Activated T-helper 9 cell treated with anti-CD3 and anti-CD28 coated beads, Interleukin-2, amount 50 U/mL, for 16 hours (primary cell): Measurements from ENCODE around the gene SAMD4A.
"Not testable (repeated sequence)": the region's sequence is repeated elsewhere in the genome, so short reads cannot be mapped to it uniquely, and the experiment has no call there.

Experiments used
- DNase-seq: peaks from one replicate; pipeline ENCODE4 v3.0.0-alpha.2; 2020; ENCODE audit warnings: low read depth

The SAMD4A gene

DNA sequence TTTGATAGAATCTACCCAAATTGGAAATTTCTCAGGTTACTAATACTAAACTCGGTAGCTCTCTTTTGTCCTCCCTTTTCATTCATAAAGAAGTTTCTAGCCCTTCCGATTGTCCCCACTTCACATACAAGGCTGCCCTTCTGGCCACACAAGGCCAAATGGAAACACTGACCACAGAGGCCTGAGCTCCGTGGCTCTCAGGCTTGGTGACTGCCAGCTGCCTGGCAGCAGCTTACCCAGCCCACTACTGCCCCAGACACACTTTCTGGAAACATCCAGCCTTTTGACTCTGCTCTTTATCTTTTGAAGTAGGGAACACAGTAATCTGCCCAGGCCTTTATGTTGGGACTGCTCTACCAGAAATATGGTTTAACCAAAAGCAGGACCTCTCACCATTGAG lies 168.5 kb downstream of the SAMD4A start:
- no peak for DNase-seq

GRCh38 chr14:54737132-54737711 lies 170.3 kb downstream of the SAMD4A start:
- DNase-seq: no peak

- no peak for DNase-seq
Measured at GRCh38 chr14:54738009-54738408, 171.1 kb downstream of the SAMD4A start.

GRCh38 chr14:54739514-54739913 lies 172.6 kb downstream of the SAMD4A start:
- DNase-seq: no peak

- DNase-seq: no peak
Measured at GRCh38 chr14:54742492-54743350, 175.8 kb downstream of the SAMD4A start.

- DNase-seq: no peak
Measured at GRCh38 chr14:54743382-54743781, 176.5 kb downstream of the SAMD4A start.

DNA sequence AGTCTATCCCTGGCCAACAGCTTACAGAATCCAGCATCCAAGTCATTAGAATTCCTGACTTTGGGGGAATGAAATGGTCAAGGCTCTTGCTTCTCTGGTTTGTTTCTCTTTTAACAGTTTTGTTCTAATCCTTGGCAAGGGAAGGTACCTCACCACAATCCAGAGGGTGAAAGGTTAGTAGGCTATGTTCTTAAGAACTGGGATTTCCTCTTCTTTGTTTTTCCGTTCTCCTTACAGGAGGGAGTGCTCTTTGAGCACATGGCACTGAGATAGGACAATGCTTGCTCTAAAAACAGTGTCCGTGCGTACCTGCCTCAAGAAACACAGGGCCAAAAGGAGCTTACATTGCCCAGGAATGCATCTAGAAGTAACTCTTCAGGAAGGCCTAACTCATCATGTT lies 179.1 kb downstream of the SAMD4A start:
- DNase-seq: no peak

DNA sequence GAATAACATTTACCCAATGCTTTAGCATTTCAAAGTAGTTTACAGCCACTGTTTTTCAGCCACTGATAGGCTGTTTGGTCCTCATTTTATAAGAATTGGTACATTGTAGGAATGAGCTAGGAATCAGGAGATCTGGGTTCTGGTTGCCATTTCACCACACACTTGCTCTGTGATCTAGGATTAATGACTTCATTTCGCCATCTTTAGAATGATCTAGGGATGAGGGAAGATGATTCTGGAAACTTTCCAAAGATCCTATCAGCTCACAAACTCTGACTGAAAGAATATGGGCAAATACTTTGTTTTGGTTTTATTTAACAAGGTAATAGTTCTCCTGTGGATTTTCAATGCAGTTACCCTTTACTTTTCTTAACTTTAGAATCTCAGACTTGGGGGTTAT lies 180.7 kb downstream of the SAMD4A start:
- no peak for DNase-seq

- DNase-seq: no peak
Measured at GRCh38 chr14:54749180-54749579, 182.3 kb downstream of the SAMD4A start.

DNA sequence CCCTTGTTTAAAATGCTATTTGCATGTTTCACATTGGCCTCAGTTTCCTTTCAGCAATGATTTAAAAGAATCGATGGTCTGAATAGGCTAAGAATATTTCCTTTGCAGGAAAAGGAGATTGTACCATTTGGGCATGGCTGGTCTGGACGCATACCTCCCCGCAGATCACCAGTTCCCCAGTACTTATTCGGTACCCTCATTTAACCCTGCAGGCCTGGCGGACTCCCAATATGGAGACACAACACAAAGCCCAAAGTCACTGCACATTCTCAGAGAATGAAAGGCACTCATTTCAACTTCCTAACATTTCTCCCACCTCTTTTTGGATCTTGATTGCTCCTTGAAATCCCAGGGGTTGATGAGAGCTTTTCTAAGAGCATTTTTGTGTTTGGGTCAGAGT lies 182.8 kb downstream of the SAMD4A start:
- no peak for DNase-seq

- not testable (repeated sequence) for DNase-seq
Measured at GRCh38 chr14:54752611-54753010, 185.7 kb downstream of the SAMD4A start.

DNA sequence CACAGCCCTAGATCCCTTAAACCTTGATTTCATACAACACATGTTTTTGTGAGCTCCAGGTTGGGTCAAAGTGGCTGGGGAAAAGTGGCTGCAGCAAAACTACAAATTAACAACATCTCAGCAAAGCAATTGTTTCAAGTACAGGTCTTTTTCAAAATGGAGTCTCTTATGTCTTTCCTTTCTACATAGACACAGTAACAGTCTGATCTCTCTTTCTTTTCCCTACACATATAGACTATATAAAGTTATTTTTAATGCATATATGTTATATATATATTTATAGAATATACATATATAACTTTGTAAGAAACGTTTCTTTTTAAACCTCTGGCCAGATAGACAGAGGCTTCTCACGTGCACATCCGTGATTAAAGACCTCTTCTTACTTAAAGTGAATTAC lies 186.5 kb downstream of the SAMD4A start:
- DNase-seq: not testable (repeated sequence)

DNA sequence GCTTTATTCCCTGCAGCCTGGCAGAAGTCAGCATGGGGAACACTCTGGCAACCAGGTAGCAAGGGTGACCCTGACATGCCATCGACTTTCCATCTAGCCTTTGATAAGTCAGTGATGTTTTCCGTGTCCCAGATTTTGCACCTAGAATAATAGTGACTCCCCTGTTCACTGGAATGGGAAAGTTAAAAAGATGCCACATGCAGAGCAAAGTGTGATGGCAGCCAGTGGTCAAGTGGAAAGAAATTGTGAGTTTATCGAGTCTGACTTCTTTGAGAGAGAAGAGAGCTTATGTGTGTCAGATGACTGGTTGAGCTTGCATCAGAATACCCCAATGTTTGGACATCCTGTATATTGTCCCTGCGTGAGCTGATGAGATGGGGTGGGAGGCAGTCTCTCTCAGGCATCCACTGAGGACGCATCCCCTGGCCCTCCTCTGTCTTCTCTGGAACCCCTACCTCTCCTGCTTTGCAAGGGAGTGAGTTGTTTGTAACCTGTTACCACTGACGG lies 187.2 kb downstream of the SAMD4A start:
- DNase-seq: no peak

DNA sequence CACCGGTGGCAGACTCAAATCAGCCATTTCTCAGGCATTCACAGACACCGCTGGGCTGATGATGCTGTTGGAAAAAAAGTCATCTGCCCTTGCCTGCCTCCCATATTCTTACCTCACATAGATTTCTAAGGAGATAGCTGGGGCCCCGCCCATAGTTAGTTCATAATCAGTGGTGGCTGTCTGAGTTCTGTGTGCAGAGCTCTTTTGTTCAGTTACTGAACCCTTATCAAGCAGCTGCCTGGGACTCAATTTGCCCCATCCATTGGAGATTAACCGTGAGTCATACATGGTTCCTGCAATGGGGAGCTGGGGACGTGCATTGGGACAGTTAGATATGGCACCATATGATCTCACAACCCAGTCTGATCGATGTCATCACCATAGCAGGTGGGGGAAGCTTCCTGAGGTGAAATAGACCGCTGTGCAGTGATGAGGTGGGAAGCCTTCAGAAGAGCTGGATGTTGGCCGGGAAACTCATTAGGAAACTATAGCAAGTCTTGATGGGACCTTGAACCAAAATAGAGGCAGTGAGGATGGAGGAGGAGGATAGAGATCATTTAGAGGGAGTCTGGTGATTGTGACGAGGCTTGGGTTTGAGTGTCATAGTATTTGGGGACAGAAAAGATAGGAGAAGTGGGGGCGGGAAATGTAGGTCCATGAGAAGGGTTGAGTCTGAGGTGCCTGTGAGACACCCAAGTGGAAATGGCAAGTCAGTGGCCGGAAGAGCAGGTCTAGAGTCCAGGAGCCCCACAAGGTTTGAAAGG lies 187.9 kb downstream of the SAMD4A start:
- no peak for DNase-seq

DNA sequence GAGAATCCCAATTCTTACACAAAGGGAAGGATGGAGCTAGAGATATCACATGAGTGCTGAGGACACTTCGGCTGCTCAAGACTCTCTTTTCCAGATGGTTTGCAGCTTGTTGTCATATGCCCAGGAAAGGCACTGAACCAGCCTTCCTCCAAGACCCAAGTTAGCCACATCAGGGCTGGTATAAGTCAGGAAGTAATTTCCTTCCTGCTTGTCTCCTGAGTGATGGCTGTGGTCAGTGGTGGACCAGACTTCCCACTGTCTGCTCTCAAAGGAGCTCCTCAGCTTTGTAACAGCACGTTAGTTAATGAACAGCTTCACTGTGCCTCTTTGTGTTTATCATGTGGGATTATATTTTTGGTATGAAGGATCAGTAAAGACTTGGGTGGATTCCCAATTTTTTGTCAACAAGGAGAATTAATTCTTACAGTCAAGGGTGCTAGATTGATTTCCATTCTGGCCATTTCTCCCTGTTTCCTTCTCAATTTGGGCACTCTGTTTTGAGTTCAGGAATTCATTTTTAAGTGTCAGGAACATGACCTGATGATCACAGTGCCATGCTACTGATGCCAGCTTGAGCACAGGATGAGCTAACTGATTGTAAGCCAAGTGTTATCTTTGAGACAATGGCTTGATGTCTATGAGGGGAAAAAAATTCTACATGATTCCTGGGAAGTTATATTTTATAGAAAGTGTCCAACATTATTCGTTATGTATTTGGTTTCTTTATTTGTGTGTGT lies 189.9 kb downstream of the SAMD4A start:
- no peak for DNase-seq

DNA sequence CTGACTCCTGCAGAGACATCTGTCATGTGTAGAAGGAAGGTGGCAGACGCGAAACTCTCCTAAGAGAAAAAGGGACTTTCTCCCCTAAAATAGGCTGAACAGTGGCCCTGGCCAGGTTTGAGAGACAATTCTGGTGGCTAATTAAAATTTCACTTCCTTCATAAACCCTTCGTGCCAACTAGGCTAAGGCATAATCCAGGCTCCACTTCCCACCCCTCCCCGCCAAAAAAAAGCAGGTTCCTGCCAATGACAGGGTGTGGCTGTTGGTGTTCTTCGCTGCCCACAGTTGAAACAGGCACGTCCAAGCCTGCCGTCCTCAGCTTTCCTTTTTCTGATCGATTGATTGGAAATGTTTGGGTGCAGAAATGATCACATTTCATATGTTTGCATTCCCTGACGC lies 191.1 kb downstream of the SAMD4A start:
- no peak for DNase-seq

DNA sequence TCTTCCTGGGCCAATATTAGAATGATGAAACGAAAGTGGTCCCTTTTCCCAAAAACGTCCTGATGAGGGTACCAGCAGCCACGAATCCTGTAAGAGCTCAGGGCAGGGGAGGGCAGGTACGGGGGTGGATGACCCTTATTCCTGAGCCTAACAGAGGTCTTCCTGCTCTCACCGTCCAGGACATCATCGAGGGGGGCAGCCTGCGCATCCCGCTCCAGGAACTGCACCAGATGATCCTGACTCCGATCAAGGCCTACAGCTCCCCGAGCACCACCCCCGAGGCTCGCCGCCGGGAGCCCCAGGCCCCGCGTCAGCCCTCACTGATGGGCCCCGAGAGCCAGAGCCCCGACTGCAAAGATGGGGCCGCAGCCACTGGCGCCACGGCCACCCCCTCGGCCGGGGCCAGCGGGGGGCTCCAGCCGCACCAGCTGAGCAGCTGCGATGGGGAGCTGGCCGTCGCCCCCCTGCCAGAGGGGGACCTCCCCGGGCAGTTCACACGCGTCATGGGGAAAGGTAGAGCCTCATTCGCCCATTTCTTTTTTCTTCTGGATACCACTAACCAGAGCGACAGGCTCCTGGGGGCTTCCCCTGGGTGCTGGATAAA lies 193.2 kb downstream of the SAMD4A start:
- DNase-seq: no peak

DNA sequence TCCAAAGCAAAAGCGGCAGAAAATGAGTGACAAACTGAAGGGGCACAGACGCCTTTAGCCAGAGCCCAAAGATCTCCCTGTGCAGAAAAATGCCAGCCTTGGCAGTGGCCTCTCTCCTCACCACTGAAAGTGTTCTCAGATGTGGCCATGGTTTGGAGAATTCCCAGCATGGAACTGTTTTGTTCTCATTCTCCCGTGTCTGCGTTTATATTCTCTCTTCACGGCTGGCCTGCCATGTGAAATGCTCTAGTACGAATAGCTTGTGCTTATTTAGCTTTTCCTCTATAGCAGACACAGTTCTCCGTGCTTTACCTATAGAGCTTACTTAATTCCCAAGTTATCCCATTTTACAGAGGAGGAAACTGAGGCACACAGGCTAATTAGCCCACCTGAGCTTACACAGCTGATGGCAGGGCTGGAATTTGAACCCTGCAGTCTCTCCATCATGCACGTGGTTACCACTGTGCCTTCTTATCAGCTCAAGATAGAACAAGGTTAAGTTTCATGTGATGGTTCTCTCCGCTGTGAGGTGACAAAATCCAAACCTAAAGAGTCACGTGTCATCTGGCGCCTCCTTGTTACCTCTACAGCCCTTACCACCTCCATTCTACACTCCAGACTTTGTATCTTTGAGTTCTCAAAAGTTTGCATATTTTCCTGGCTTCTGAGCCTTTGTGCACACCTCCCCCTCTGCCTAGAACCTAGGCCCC lies 194.1 kb downstream of the SAMD4A start:
- DNase-seq: no peak

DNA sequence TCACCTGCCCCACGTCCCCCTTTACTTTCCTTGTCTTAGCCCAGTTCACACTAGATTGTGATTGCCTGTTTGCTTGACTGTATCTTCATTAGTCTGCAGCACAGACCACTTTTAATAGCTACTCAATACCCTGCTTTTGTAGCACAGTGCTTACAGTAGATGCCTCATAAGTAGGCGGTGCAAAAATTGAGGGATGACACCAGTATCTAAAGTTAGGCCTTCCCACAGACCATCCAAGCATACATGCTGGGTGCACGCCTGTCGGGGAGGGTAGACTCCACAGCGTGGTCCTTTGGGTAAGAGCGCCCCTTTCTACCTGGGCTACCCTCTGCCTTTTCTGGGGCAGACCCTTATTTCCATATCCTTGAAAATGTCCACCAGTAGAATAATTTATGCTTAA lies 194.9 kb downstream of the SAMD4A start:
- DNase-seq: no peak

- no peak for DNase-seq
Measured at GRCh38 chr14:54762296-54762695, 195.4 kb downstream of the SAMD4A start.

DNA sequence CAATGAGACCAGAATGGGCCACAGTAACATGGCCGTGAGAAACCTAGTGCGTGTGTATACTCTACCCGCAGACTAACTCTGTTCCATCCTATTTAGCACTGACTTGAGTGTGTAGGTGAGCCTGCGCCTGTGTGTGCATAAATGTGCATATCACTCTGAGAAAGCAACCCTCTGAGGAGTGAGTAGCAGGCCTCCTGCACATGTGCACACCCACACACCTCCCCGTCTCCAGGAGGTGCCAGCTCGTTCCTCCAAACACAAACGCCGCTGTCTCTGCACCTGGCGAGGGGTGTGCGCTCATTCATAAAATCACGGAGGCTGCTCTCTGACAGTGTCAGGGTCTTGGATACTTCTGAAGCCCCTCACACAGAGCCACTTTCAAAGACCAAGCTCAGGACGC lies 196.8 kb downstream of the SAMD4A start:
- DNase-seq: no peak
